ENCODE measurements around the gene KLRD1.
"Not testable (repeated sequence)": the region's sequence is repeated elsewhere in the genome, so short reads cannot be mapped to it uniquely, and the experiment has no call there.

KLRD1 gene

GRCh38 chr12:10338470-10338869, 30.8 kb downstream of the KLRD1 start:
- DNase-seq (ENCODE audit: low read depth), result not testable (repeated sequence)

- DNase-seq (ENCODE audit: low read depth), result no peak
Observed at GRCh38 chr12:10339053-10339840, 31.6 kb downstream of the KLRD1 start.

GRCh38 chr12:10340946-10341345, 33.3 kb downstream of the KLRD1 start:
- DNase-seq (ENCODE audit: low read depth), result not testable (repeated sequence)

- no peak for DNase-seq (ENCODE audit: low read depth)
Observed at GRCh38 chr12:10341892-10342509, 34.3 kb downstream of the KLRD1 start.

- DNase-seq (ENCODE audit: low read depth), result not testable (repeated sequence)
Observed at GRCh38 chr12:10351457-10351856, 43.8 kb downstream of the KLRD1 start.

- DNase-seq (ENCODE audit: low read depth), result no peak
Observed at GRCh38 chr12:10354071-10354470, 46.4 kb downstream of the KLRD1 start.

- no peak for DNase-seq (ENCODE audit: low read depth)
Observed at GRCh38 chr12:10354502-10354901, 46.8 kb downstream of the KLRD1 start.

GRCh38 chr12:10358131-10358530, 50.5 kb downstream of the KLRD1 start:
- DNase-seq (ENCODE audit: low read depth), result no peak

GRCh38 chr12:10358969-10359368, 51.3 kb downstream of the KLRD1 start:
- DNase-seq (ENCODE audit: low read depth), result no peak

GRCh38 chr12:10361084-10361483, 53.4 kb downstream of the KLRD1 start:
- DNase-seq (ENCODE audit: low read depth), result no peak

- no peak for DNase-seq (ENCODE audit: low read depth)
Observed at GRCh38 chr12:10361622-10362021, 54.0 kb downstream of the KLRD1 start.

GRCh38 chr12:10362325-10362724, 54.7 kb downstream of the KLRD1 start:
- DNase-seq (ENCODE audit: low read depth), result no peak

GRCh38 chr12:10362828-10363657, 55.4 kb downstream of the KLRD1 start:
- DNase-seq (ENCODE audit: low read depth), result no peak

- DNase-seq (ENCODE audit: low read depth), result no peak
Observed at GRCh38 chr12:10363658-10363913, 55.9 kb downstream of the KLRD1 start.

GRCh38 chr12:10363914-10364814, 56.5 kb downstream of the KLRD1 start:
- no peak for DNase-seq (ENCODE audit: low read depth)

GRCh38 chr12:10364815-10365622, 57.3 kb downstream of the KLRD1 start:
- DNase-seq (ENCODE audit: low read depth), result no peak

- DNase-seq (ENCODE audit: low read depth), result no peak
Observed at GRCh38 chr12:10365696-10366405, 58.2 kb downstream of the KLRD1 start.

- DNase-seq (ENCODE audit: low read depth), result no peak
Observed at GRCh38 chr12:10366875-10367274, 59.2 kb downstream of the KLRD1 start.

GRCh38 chr12:10367714-10368113, 60.0 kb downstream of the KLRD1 start:
- DNase-seq (ENCODE audit: low read depth), result not testable (repeated sequence)

Data from stimulated activated CD8-positive, alpha-beta memory T cell treated with anti-CD3 and anti-CD28 coated beads, Interleukin-4, amount 100 ng/mL, for 24 hours (primary cell).